ENCODE data around the gene USP34. TPM values are rescaled to one million over a fixed set of nuclear protein-coding genes. Genes with fewer than 3 reads are reported as not detected.

The USP34 gene
- total RNA-seq, 2 donors from 2014 or later: 66.0 to 76.0 TPM

- TF ChIP-seq CTCF (IDR thresholded peaks at IDR 0.05): no peak
- Histone ChIP-seq H3K27me3 (no peaks in the 10 kb centered on the region), H3K4me3 (no peak overlapping the region), H3K9me3 (no peaks in the 10 kb centered on the region), H3K27ac (no peak overlapping the region), H3K4me1 (no peaks in the 10 kb centered on the region), H3K36me3 (peaks cover 34% of the 10 kb centered on the region)
- DNase-seq (ENCODE audit: low spot score): no peak
Observed at GRCh38 chr2:61288070-61288841, 182.6 kb downstream of the USP34 start.

- no peak for DNase-seq (ENCODE audit: low spot score)
- no peaks in the 10 kb centered on the region for H3K9me3 ChIP-seq
- H3K4me3 ChIP-seq: no peak overlapping the region
- no peaks in the 10 kb centered on the region for H3K27me3 ChIP-seq
- H3K4me1 ChIP-seq: no peaks in the 10 kb centered on the region
- H3K27ac ChIP-seq: no peak overlapping the region
- no peak for TF ChIP-seq CTCF (IDR thresholded peaks at IDR 0.05)
- peaks cover 39% of the 10 kb centered on the region for H3K36me3 ChIP-seq
Observed at GRCh38 chr2:61287254-61287653, 183.6 kb downstream of the USP34 start.

GRCh38 chr2:61283443-61284160 is 187.3 kb downstream of the USP34 start:
- no peak for DNase-seq (ENCODE audit: low spot score)
- Histone ChIP-seq H3K27me3 (no peaks in the 10 kb centered on the region), H3K36me3 (peaks cover 39% of the 10 kb centered on the region), H3K27ac (no peak overlapping the region), H3K4me1 (no peaks in the 10 kb centered on the region), H3K9me3 (no peaks in the 10 kb centered on the region), H3K4me3 (no peak overlapping the region)
- no peak for TF ChIP-seq CTCF (IDR thresholded peaks at IDR 0.05)

GRCh38 chr2:61282104-61282590 is 188.7 kb downstream of the USP34 start:
- Histone ChIP-seq H3K27ac (no peak overlapping the region), H3K4me1 (no peaks in the 10 kb centered on the region), H3K9me3 (no peaks in the 10 kb centered on the region), H3K4me3 (no peak overlapping the region), H3K36me3 (peaks cover 39% of the 10 kb centered on the region), H3K27me3 (no peaks in the 10 kb centered on the region)
- no peak for TF ChIP-seq CTCF (IDR thresholded peaks at IDR 0.05)
- no peak for DNase-seq (ENCODE audit: low spot score)

GRCh38 chr2:61281321-61281720 is 189.6 kb downstream of the USP34 start:
- no peak overlapping the region for H3K27ac ChIP-seq
- no peaks in the 10 kb centered on the region for H3K9me3 ChIP-seq
- H3K27me3 ChIP-seq: no peaks in the 10 kb centered on the region
- H3K36me3 ChIP-seq: peaks cover 36% of the 10 kb centered on the region
- no peak for TF ChIP-seq CTCF (IDR thresholded peaks at IDR 0.05)
- no peak for DNase-seq (ENCODE audit: low spot score)
- H3K4me1 ChIP-seq: no peaks in the 10 kb centered on the region
- H3K4me3 ChIP-seq: no peak overlapping the region
